ENCODE measurements around the gene RAD51AP1.

DNA sequence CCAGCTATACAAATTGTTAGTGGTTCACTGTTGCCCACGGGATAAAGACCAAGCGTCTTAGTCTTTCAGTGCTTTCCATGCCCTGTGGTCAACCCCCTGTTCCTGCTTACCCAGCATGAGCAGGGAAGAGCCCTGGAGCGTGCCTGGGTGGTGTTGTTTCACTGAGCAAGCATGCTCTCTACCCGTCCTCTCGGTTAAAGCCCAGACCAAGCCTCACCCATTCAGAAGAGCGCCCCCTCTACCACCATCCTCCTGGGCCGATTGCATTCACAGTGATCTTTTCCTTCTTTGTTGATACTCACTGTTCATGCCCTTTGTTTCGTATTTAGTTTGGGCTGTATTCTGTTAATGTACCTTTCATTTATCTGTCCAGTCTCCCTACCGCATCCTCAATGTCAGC is 48.4 kb downstream of the RAD51AP1 start:
- TF ChIP-seq JUND (IDR thresholded peaks at IDR 0.05; ENCODE audit: low read length): no peak
- no peak for TF ChIP-seq RFX5 (IDR thresholded peaks at IDR 0.05; ENCODE audit: borderline replicate concordance, low read depth, low read length)
- TF ChIP-seq YY1 (IDR thresholded peaks at IDR 0.05; ENCODE audit: low read depth, low read length): no peak
- TF ChIP-seq, protein P1, sequence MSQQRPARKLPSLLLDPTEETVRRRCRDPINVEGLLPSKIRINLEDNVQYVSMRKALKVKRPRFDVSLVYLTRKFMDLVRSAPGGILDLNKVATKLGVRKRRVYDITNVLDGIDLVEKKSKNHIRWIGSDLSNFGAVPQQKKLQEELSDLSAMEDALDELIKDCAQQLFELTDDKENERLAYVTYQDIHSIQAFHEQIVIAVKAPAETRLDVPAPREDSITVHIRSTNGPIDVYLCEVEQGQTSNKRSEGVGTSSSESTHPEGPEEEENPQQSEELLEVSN (IDR thresholded peaks at IDR 0.05): no peak
- no peak for TF ChIP-seq JUN (IDR thresholded peaks at IDR 0.05; ENCODE audit: low read depth, low read length)
- no peak for TF ChIP-seq KDM5A (IDR thresholded peaks at IDR 0.05; ENCODE audit: low read length)
- no peak for TF ChIP-seq BACH1 (IDR thresholded peaks at IDR 0.05; ENCODE audit: low read length)
- TF ChIP-seq, protein P2, sequence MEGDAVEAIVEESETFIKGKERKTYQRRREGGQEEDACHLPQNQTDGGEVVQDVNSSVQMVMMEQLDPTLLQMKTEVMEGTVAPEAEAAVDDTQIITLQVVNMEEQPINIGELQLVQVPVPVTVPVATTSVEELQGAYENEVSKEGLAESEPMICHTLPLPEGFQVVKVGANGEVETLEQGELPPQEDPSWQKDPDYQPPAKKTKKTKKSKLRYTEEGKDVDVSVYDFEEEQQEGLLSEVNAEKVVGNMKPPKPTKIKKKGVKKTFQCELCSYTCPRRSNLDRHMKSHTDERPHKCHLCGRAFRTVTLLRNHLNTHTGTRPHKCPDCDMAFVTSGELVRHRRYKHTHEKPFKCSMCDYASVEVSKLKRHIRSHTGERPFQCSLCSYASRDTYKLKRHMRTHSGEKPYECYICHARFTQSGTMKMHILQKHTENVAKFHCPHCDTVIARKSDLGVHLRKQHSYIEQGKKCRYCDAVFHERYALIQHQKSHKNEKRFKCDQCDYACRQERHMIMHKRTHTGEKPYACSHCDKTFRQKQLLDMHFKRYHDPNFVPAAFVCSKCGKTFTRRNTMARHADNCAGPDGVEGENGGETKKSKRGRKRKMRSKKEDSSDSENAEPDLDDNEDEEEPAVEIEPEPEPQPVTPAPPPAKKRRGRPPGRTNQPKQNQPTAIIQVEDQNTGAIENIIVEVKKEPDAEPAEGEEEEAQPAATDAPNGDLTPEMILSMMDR (IDR thresholded peaks at IDR 0.05; ENCODE audit: control extremely low read depth in 1 of 3, insufficient read depth in 1 of 3, low read depth in 1 of 3, low read length in 3 of 3): peak; percentile 10 to 67 (median 53); a peak in 2 of 4 replicates
